SJSA1 (cell line): ENCODE data around the gene NEK5. TPM values are rescaled to one million over a fixed set of nuclear protein-coding genes. Genes with fewer than 3 reads are reported as not detected.
"Not testable (repeated sequence)": the region's sequence is repeated elsewhere in the genome, so short reads cannot be mapped to it uniquely, and the experiment has no call there.

Source experiments
- DNase-seq, 2 experiments: peaks; one replicate each; pipeline ENCODE4 v3.0.0-alpha.2; 2015 to 2020; ENCODE audit warnings: low spot score in 2 of 2, low read depth in 1 of 2
- H3K27ac ChIP-seq: fragments of 250-450 bp; sonication (Bioruptor Pico); 2 replicates; pipeline ENCODE4 v1.5.1; 2020; ENCODE audit warnings: mild to moderate bottlenecking, moderate library complexity
- H3K27me3 ChIP-seq: fragments of 250-450 bp; sonication (Bioruptor Pico); replicated peaks from 2 replicates; pipeline ENCODE4 v1.5.1; 2020; ENCODE audit warnings: mild to moderate bottlenecking, moderate library complexity
- H3K36me3 ChIP-seq: fragments of 250-450 bp; sonication (Bioruptor Pico); 2 replicates; pipeline ENCODE4 v1.5.1; 2020; ENCODE audit warnings: mild to moderate bottlenecking
- H3K4me1 ChIP-seq: fragments of 250-450 bp; sonication (Bioruptor Pico); replicated peaks from 2 replicates; pipeline ENCODE4 v1.6.1; 2021; ENCODE audit warnings: mild to moderate bottlenecking
- H3K4me3 ChIP-seq: fragments of 250-450 bp; sonication (Bioruptor Pico); 2 replicates; pipeline ENCODE4 v1.5.1; 2020; ENCODE audit warnings: mild to moderate bottlenecking
- H3K9me3 ChIP-seq: fragments of 250-450 bp; sonication (Bioruptor Pico); replicated peaks from 2 replicates; pipeline ENCODE4 v1.5.1; 2020; ENCODE audit warnings: mild to moderate bottlenecking
- total RNA-seq: library from RNA; depleted of rRNA; stranded (reverse); fragments of >200 nt; shearing (Covaris generic); gene quantifications from 2 replicates; pipeline ENCODE4 v1.2.3, GENCODE V29; 2014; rRNA removed

Gene NEK5
- total RNA-seq, result not detected in 2 replicates

- H3K27me3 ChIP-seq, result no peaks in the 10 kb centered on the region
- DNase-seq, result peak; percentile 50 to 51
- H3K9me3 ChIP-seq, result no peaks in the 10 kb centered on the region
- H3K36me3 ChIP-seq, result peaks cover 5% of the 10 kb centered on the region; the same call in 1 of the 2 replicates
- peak within 1 kb of the TSS; percentile 49 for H3K4me3 ChIP-seq
- no peak within 1 kb of the TSS for H3K27ac ChIP-seq
- H3K4me1 ChIP-seq, result peaks cover 11% of the 10 kb centered on the region
These were observed at the start of gene NEK5 for GRCh38 chr13:52128714-52129700. NEK5 (minus strand) TSS chr13:52129073; CDS start chr13:52127482, 1,591 bp downstream.

- no peak for DNase-seq
- Histone ChIP-seq H3K4me1 (no peaks in the 10 kb centered on the region), H3K36me3 (peaks cover 6% of the 10 kb centered on the region; the same call in 1 of the 2 replicates), H3K9me3 (no peaks in the 10 kb centered on the region), H3K27me3 (no peaks in the 10 kb centered on the region), H3K4me3 (no peak overlapping the region), H3K27ac (no peak overlapping the region)
These were observed 48.4 kb upstream of the NEK5 start for GRCh38 chr13:52177276-52177675.

DNA sequence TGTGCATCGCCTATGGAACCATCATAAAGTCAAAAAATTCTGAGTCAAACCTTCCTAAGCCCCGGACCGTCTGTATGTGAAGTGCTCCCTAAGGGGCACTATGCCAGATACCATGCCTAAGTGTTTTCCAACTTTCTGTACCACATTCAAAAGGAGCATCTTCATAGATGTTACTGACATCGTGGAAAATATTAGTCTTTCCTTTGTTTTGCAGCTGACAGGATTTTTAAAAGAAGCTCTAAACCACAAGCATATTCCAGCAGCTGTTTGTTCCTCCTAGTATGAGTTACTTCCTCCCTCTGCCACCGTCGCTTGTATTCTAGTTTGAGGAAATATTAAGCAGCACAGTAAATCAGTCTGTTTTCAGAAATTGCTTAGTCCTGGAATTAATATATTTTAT is 45.1 kb upstream of the NEK5 start:
- not testable (repeated sequence) for H3K27ac ChIP-seq, H3K27me3 ChIP-seq, H3K4me3 ChIP-seq, H3K9me3 ChIP-seq, H3K4me1 ChIP-seq, H3K36me3 ChIP-seq, DNase-seq

DNA sequence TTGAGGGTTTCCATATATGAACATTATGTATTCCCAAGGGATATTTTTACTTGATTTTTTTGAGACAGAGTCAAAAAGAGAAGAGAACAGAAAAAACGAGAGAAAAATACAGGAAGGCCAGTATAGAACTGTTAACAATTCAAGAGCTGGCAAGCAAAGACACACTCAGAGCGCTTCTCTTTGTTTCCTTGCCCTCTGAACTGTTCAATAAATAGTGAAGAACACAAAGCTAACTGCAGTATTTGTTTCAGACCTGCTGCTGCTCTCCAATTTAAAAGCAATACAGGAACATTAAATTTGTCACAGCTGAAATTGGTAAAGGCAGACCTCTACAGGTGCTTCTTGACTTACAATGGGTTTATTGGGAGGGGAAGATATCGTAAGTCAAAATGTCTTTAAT is 44.5 kb upstream of the NEK5 start:
- no peak for DNase-seq
- H3K36me3 ChIP-seq, result peaks cover 8% of the 10 kb centered on the region
- no peaks in the 10 kb centered on the region for H3K27me3 ChIP-seq
- no peak overlapping the region for H3K27ac ChIP-seq
- H3K4me1 ChIP-seq, result no peaks in the 10 kb centered on the region
- H3K4me3 ChIP-seq, result no peak overlapping the region
- no peaks in the 10 kb centered on the region for H3K9me3 ChIP-seq

DNA sequence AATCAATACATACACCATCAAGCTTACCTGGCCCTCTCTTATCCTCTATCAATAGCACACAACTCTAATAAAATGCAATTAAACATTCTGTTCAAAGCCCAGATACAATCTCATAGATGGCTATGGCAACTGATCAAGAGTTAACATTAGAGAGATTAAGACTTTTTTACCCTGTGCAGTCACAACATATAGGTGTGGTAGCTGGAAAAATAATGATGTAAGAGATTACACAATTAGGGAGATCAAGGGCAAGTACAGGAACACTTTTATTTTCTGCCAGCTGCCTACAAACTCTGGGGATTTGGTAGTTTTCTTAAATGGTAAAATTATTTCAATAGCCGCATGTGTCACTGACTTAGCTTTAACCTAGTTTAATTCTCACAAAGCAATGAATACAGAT is 42.8 kb upstream of the NEK5 start:
- not testable (repeated sequence) for H3K27me3 ChIP-seq

DNA sequence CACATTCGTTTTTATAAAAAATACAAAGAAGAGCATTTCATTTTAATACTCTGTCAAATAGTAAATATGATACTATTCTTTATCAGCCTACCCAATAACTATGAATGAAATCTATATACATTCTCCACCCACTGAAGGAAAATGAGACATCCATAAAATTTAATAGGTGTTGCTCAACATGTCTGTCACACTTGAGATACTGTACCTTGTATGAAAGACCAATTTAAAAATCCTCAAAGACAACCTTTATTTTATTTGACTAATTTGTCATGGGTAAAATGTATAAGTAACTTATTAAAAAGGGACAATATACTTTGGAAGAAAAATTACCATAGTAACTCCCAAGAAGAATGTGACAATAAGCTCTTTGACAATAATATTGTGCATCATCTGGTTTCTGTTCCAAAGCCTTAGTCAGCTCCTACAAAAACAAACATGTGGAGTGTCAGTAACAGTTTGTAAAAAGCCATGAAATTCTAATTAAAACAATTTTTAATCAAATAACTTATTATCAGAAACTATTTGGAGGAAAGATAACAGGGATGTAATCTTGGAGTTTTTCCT is 42.0 kb upstream of the NEK5 start:
- not testable (repeated sequence) for H3K27me3 ChIP-seq, H3K9me3 ChIP-seq, H3K36me3 ChIP-seq, DNase-seq, H3K27ac ChIP-seq, H3K4me1 ChIP-seq, H3K4me3 ChIP-seq

More for the DNA sequence above, 42.8 kb upstream of the NEK5 start:
- not testable (repeated sequence) for H3K9me3 ChIP-seq, H3K27ac ChIP-seq, H3K4me1 ChIP-seq, DNase-seq, H3K36me3 ChIP-seq, H3K4me3 ChIP-seq

GRCh38 chr13:52169839-52170238 is 41.0 kb upstream of the NEK5 start:
- Histone ChIP-seq H3K36me3 (peaks cover 6% of the 10 kb centered on the region; the same call in 1 of the 2 replicates), H3K9me3 (no peaks in the 10 kb centered on the region), H3K27ac (no peak overlapping the region), H3K4me1 (no peaks in the 10 kb centered on the region), H3K4me3 (no peak overlapping the region), H3K27me3 (no peaks in the 10 kb centered on the region)
- no peak for DNase-seq

DNA sequence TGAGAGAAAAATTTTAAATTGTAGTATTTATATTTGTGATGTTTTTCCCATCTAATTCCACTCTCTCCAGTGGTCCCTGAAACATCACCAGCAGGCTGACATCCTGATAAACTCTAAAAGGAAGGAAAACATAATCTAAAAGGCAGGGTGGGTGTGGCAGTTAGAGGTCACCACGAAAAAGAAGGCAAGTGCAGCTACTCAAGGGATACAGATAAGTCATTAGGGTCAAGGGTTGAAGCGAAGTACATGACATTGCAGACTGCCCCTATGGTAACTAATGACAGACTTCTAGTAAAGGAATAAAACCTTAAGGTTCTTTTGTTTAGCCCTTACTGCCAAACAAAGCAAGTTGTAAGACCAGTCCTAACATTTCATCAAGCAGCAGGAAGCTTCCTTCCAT is 36.5 kb upstream of the NEK5 start:
- Histone ChIP-seq H3K9me3 (no peaks in the 10 kb centered on the region), H3K4me3 (no peak overlapping the region), H3K27me3 (no peaks in the 10 kb centered on the region), H3K36me3 (peaks cover 6% of the 10 kb centered on the region; the same call in 1 of the 2 replicates), H3K27ac (no peak overlapping the region), H3K4me1 (peaks cover 12% of the 10 kb centered on the region)
- no peak for DNase-seq

- no peaks in the 10 kb centered on the region for H3K9me3 ChIP-seq
- H3K4me3 ChIP-seq, result no peak overlapping the region
- peaks cover 13% of the 10 kb centered on the region for H3K4me1 ChIP-seq
- no peak overlapping the region for H3K27ac ChIP-seq
- no peak for DNase-seq
- H3K36me3 ChIP-seq, result peaks cover 6% of the 10 kb centered on the region; the same call in 1 of the 2 replicates
- H3K27me3 ChIP-seq, result no peaks in the 10 kb centered on the region
These were observed 36.1 kb upstream of the NEK5 start for GRCh38 chr13:52164989-52165388.

- not testable (repeated sequence) for H3K4me3 ChIP-seq, H3K27ac ChIP-seq, H3K36me3 ChIP-seq, DNase-seq, H3K27me3 ChIP-seq, H3K9me3 ChIP-seq
- peaks cover 17% of the 10 kb centered on the region for H3K4me1 ChIP-seq
These were observed 35.0 kb upstream of the NEK5 start for GRCh38 chr13:52163878-52164277.

DNA sequence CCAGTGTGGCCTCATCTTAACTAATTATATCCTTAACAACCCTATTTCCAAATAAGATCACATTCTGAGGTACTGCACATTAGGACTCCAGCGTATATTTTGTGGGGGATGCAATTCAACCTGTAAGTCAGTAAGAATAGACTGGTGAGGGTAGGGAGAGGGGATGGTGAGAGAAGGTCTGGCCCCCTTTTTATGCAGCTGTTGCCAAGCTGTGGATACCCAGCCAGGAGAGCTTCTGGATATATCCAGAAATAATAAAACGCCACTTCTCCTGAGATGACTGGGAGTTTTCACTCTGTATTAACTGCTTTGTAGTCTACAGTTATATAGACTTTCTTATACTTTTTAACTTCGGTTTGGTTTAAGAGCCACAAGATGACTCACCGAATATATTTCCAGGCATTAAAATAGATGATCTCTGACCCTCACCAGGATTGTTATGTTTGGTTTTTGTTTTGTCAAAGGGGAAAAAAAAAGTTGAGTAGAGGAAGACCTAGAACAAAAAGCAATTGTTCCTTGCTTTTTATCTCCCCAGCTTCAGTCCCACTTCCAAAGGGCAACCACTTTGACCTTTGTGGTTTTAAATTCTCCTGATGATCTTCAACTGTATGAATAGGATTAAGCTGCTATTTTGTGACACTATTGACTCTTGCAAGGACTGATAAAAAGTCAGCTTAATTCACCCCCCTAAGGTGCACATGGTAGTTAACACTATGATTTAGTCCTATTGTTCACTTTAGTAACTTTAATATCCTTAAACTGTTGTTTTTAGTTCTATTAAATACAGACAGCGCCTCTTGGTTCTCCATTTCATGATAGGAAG is 33.6 kb upstream of the NEK5 start:
- Histone ChIP-seq H3K4me1 (peaks cover 23% of the 10 kb centered on the region), H3K9me3 (no peaks in the 10 kb centered on the region)
- DNase-seq, result peak in 1 of 2 experiments; percentile 44

DNA sequence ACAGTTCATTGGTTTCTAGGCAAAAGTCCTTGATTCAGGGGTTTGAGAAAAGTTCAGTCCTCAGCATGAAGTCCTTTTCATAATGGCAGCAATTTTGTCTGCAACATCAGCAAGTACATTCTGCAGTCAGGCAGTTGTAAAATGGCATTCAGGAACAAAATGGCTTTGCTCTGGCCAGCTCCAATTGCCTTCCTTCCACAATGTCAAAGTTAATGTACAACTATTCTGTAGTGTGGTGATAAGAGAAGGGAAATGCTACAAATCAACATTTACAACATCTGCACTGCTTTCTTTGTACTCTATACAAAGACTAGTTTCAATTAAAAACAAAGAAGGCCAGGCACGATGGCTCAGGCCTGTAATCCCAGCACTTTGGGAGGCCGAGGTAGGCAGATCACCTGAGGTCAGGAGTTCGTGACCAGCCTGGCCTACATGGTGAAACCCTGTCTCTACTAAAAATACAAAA is 32.3 kb upstream of the NEK5 start:
- DNase-seq, result no peak
- H3K27me3 ChIP-seq, result no peaks in the 10 kb centered on the region
- H3K9me3 ChIP-seq, result no peaks in the 10 kb centered on the region
- no peak overlapping the region for H3K4me3 ChIP-seq
- 0 out of 2 replicates have a peak, but pooled peaks cover 3% of the 10 kb centered on the region for H3K36me3 ChIP-seq
- H3K27ac ChIP-seq, result no peak overlapping the region
- H3K4me1 ChIP-seq, result peaks cover 23% of the 10 kb centered on the region

More for the DNA sequence above, 33.6 kb upstream of the NEK5 start:
- no peak overlapping the region for H3K27ac ChIP-seq
- H3K27me3 ChIP-seq, result no peaks in the 10 kb centered on the region
- 0 out of 2 replicates have a peak, but pooled peaks cover 3% of the 10 kb centered on the region for H3K36me3 ChIP-seq
- H3K4me3 ChIP-seq, result no peak overlapping the region

- no peak for DNase-seq
- no peaks in the 10 kb centered on the region for H3K27me3 ChIP-seq
- peaks cover 23% of the 10 kb centered on the region for H3K4me1 ChIP-seq
These were observed 31.6 kb upstream of the NEK5 start for GRCh38 chr13:52160506-52160905.

More at GRCh38 chr13:52160506-52160905, 31.6 kb upstream of the NEK5 start:
- H3K4me3 ChIP-seq, result no peak overlapping the region
- H3K27ac ChIP-seq, result no peak overlapping the region
- H3K9me3 ChIP-seq, result no peaks in the 10 kb centered on the region
- H3K36me3 ChIP-seq, result 0 out of 2 replicates have a peak, but pooled peaks cover 3% of the 10 kb centered on the region
